Heart right ventricle (tissue), 16 donors: ENCODE results near the gene SMC2. TPM values are rescaled to one million over a fixed set of nuclear protein-coding genes. Genes with fewer than 3 reads are reported as not detected.

ENCODE experiments used
- ATAC-seq, 8 donors: fragments of 200-7000 bp; cut with Tn5 transposase; one replicate each; pipeline ENCODE4 v1.9.1; 2020; ENCODE audit warnings: mild to moderate bottlenecking in 8 of 8, moderate library complexity in 8 of 8, moderate number of reproducible peaks in 1 of 8
- DNase-seq, 2 donors: peaks; one replicate each; pipeline ENCODE4 v3.0.0-alpha.2; 2020
- H3K27ac ChIP-seq, 10 donors: fragments of 200-600 bp; sonication (generic) in 2 of 10; one replicate each; pipeline versions ENCODE4 v1.5.0 to v1.8.0; 2020 to 2022; ENCODE audit warnings: mild to moderate bottlenecking in 3 of 10
- H3K27me3 ChIP-seq, 7 donors: fragments of 200-600 bp; one replicate each; pipeline ENCODE4 v1.8.0; 2021 to 2022; ENCODE audit warnings: mild to moderate bottlenecking in 2 of 7
- H3K36me3 ChIP-seq, 9 donors: fragments of 200-600 bp; sonication (generic) in 1 of 9; one replicate each; pipeline versions ENCODE4 v1.5.0 to v1.8.0; 2020 to 2022; ENCODE audit warnings: mild to moderate bottlenecking in 2 of 9
- H3K4me1 ChIP-seq, 9 donors: fragments of 200-600 bp; sonication (generic) in 1 of 9; one replicate each; pipeline versions ENCODE4 v1.5.0 to v1.8.0; 2020 to 2022; ENCODE audit warnings: mild to moderate bottlenecking in 4 of 9
- H3K4me3 ChIP-seq, 10 donors: fragments of 200-600 bp; sonication (generic) in 2 of 10; one replicate each; pipeline versions ENCODE4 v1.5.0 to v1.8.0; 2020 to 2022; ENCODE audit warnings: mild to moderate bottlenecking in 7 of 10, moderate library complexity in 2 of 10
- H3K9me3 ChIP-seq, 11 donors: fragments of 200-600 bp in 10 of 11; sonication (generic) in 2 of 11; one replicate each; pipeline versions ENCODE4 v1.5.0 to v1.8.0; 2013 to 2022; ENCODE audit warnings: mild to moderate bottlenecking in 2 of 11, control low read depth in 1 of 11, moderate library complexity in 1 of 11
- WGBS, 2 donors: extraction: QIAGEN DNeasy Blood & Tissue Kit; methylation state at CpG; one replicate each; pipeline ENCODE4 v1.1.7; 2013; ENCODE audit warnings: inconsistent platforms in 1 of 2; 5-methylcytosine and 5-hydroxymethylcytosine counted together
- intact Hi-C, 10 donors: fragments of 100-400 bp; cut with DNase I; formaldehyde crosslinking; loops; one replicate each; pipeline versions ENCODE4 v1.11.1 to v1.14.2; 2022
- polyA plus RNA-seq, 2 donors: library from polyadenylated mRNA; stranded (reverse); fragments of 200-250 nt; gene quantifications; one replicate each; pipeline ENCODE4 v1.2.3, GENCODE V29; 2013
- total RNA-seq, 10 donors: library from RNA; stranded (reverse); fragmentation: NEBNext Ultra II Directional in 3 of 10; extraction: Animal tissue kit (Norgen Biotek cat#: 25700) in 3 of 10; gene quantifications; one replicate each; pipeline versions ENCODE4 v1.2.1 to v1.2.4, GENCODE V29; 2021 to 2023
- TF ChIP-seq, protein P1 (sequence below), 9 donors: fragments of 200-600 bp; sonication (generic) in 2 of 9; IDR thresholded peaks; one replicate each; pipeline versions ENCODE4 v1.5.0 to v1.8.0; 2021 to 2022; ENCODE audit warnings: antibody characterized with exemption in 9 of 9, mild to moderate bottlenecking in 5 of 9, moderate library complexity in 1 of 9
- donor health status: Arrhythmogenic right ventricular cardiomyopathy.
- donor health status: ischemic (EF 13 %, LVEDD 7.1; RV severe dilation, severe dysfunction).
- donor health status: healthy with polysubstance abuse.
- donor health status: DM: no; HTN: yes; CAD: no.
- donor health status: DM: no; HTN: no; CAD: no.
- donor health status: ischemic (EF 25% LVEDD 6.9; RV normal size, moderate dysfunction).
- donor health status: ischemic (EF 25% LVEDD 5.7; RV mildly dilated, moderate dysfunction).
- donor health status: healthy.
- donor health status: DM: yes; HTN: yes; CAD: no.
- donor health status: Ischemic cardiomyopathy.
- donor health status: ischemic (EF 35%, LVEDD 5.7; RV mildly dilated, moderate dysfunction).
- donor health status: nonischemic (EF 11% LVEDD 7.7; RV severe dilation, severe dysfunction).
- donor health status: DM: yes; HTN: yes; CAD: no.
- donor health status: PGD.
- donor health status: ischemic (EF 29% LVEDD 5.4; RV normal size, mild dysfunction).
- donor health status: nonischemic (EF 23%, LVEDD 6.1; RV moderate dilation, normal function).

The SMC2 gene
- total and polyA plus RNA-seq, 12 donors = 1.9 to 22.2 (median 14.4) TPM

DNA sequence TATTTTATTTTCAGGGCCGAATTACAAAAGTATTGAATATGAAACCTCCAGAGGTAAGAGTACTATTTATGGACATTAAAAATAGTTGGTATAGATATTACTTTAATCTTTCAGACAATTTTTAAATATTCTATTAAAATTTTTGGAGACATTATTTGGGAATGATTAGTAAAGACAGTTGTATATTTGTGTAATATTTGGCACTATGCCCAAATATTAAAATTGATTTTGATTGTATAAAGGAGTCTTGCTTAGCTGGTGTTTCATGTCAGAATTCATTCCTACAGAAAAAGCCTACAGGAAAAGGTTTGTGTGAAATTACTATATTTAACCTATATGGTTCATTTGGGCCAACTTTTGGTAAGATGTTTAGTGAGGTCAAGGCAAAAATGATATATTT lies 5.5 kb downstream of the SMC2 start:
- Histone ChIP-seq H3K27ac (no peak overlapping the region), H3K27me3 (no peaks in the 10 kb centered on the region), H3K9me3 (no peaks in the 10 kb centered on the region), H3K4me1 (peaks cover 0 to 14% (median 7%) of the 10 kb centered on the region in 9 donors), H3K4me3 (no peak overlapping the region), H3K36me3 (peaks cover 0 to 56% (median 17%) of the 10 kb centered on the region in 9 donors)
- DNase-seq = no peak
- TF ChIP-seq, protein P1, sequence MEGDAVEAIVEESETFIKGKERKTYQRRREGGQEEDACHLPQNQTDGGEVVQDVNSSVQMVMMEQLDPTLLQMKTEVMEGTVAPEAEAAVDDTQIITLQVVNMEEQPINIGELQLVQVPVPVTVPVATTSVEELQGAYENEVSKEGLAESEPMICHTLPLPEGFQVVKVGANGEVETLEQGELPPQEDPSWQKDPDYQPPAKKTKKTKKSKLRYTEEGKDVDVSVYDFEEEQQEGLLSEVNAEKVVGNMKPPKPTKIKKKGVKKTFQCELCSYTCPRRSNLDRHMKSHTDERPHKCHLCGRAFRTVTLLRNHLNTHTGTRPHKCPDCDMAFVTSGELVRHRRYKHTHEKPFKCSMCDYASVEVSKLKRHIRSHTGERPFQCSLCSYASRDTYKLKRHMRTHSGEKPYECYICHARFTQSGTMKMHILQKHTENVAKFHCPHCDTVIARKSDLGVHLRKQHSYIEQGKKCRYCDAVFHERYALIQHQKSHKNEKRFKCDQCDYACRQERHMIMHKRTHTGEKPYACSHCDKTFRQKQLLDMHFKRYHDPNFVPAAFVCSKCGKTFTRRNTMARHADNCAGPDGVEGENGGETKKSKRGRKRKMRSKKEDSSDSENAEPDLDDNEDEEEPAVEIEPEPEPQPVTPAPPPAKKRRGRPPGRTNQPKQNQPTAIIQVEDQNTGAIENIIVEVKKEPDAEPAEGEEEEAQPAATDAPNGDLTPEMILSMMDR (IDR thresholded peaks at IDR 0.05) = no peak
- 91 to 94% methylated on average over 1 of the region's 1 CpG for WGBS, 2 donors
- no peak for ATAC-seq
- intact Hi-C loops = loop anchor here in 1 of 10 donors (10.0 kb wide), 1 partner anchor 645 kb away; the partner anchor contains the start of gene NIPSNAP3A

DNA sequence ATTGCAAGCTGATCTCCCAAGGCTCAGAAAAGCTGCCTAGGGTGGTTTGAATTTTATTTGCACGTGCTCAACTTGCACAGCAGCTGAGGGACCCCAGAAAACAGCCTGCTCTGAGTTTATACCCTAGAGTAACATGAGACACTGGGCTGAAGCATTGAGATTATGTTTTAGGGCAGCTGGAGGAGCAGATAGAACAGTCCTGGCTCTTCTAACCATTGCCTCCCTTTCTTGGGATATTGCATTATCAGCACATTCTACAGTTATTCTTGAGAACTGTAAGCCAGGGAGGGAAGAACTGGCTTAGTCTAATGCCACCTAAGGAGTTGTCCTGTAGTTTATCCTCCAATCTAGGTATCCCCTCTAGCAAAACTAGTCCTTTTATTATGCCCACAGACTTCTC lies 10.3 kb downstream of the SMC2 start:
- no peak overlapping the region for H3K4me3 ChIP-seq
- WGBS, 2 donors = 0 to 35% methylated on average over 1 of the region's 1 CpG
- ATAC-seq (no peak), DNase-seq (no peak)
- TF ChIP-seq, protein P1 (IDR thresholded peaks at IDR 0.05) = no peak
- H3K27ac ChIP-seq = no peak overlapping the region
- no peaks in the 10 kb centered on the region for H3K9me3 ChIP-seq
- no peaks in the 10 kb centered on the region for H3K4me1 ChIP-seq
- no peaks in the 10 kb centered on the region for H3K27me3 ChIP-seq
- intact Hi-C loops = no loop called here
- peaks cover 0 to 97% (median 26%) of the 10 kb centered on the region in 9 donors for H3K36me3 ChIP-seq

DNA sequence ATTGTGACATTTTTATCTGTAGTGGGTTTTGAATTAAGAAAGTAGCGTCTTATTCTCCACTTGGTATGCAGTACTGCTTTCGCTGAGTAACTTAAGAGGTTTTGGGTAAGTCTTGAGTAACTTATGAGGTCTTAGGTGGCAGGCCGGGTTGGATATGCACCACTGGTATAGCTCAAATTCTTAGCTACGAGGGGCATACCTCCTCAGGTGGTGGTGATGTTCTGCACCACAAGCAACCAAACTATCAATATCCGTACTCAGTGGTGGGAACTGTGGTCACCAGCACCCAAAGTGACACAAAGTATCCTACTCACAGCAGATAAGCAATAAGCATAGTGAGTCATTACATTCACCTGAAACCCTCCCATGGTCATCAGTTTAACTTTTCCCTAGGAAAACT lies 13.7 kb downstream of the SMC2 start:
- intact Hi-C loops = no loop called here
- peaks cover 0 to 94% (median 18%) of the 10 kb centered on the region in 9 donors for H3K36me3 ChIP-seq

DNA sequence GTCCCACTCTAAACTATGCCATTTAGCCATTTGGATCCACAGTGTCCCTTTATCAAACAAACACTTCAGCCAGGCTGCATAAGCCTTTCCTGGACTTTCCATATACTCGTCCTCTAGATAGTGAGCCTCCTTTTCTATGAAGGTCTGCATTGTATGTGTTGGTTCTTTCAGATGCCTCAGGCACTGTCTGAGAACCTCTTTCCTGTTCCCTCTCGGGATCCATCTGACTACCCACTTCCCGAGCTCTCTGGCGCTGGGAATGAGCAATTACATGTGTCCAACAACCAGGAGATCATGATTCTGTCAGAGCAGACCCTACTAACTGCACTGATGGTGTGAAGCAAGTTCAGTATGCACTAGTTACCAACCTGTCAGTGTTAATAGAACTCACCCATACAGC lies 14.2 kb downstream of the SMC2 start:
- TF ChIP-seq, protein P1 (IDR thresholded peaks at IDR 0.05) = no peak
- Histone ChIP-seq H3K36me3 (peaks cover 0 to 94% (median 15%) of the 10 kb centered on the region in 9 donors), H3K27ac (no peak overlapping the region), H3K4me1 (no peaks in the 10 kb centered on the region), H3K4me3 (no peak overlapping the region), H3K27me3 (no peaks in the 10 kb centered on the region), H3K9me3 (no peaks in the 10 kb centered on the region)
- 89 to 93% methylated on average over 4 of the region's 4 CpGs for WGBS, 2 donors
- ATAC-seq = no peak
- no peak for DNase-seq
- intact Hi-C loops = no loop called here

More for the DNA sequence above, 13.7 kb downstream of the SMC2 start:
- no peak overlapping the region for H3K4me3 ChIP-seq
- DNase-seq (no peak), ATAC-seq (no peak)
- H3K4me1 ChIP-seq = no peaks in the 10 kb centered on the region
- no peaks in the 10 kb centered on the region for H3K27me3 ChIP-seq
- TF ChIP-seq, protein P1 (IDR thresholded peaks at IDR 0.05) = no peak
- no peaks in the 10 kb centered on the region for H3K9me3 ChIP-seq
- 99 to 100% methylated on average over 5 of the region's 5 CpGs for WGBS, 2 donors
- H3K27ac ChIP-seq = no peak overlapping the region
